IPS DF 6.9 (cell line): Measurements from ENCODE around the gene FAM185A.
"Not testable (repeated sequence)": the region's sequence is repeated elsewhere in the genome, so short reads cannot be mapped to it uniquely, and the experiment has no call there.

Experiments used
- DNase-seq: peaks from one replicate; pipeline ENCODE4 v3.0.0-alpha.2; 2013; ENCODE audit warnings: low read depth, low spot score
- H3K27ac ChIP-seq: one replicate; pipeline ENCODE4 v1.5.1; 2013; ENCODE audit warnings: low read length, control low read depth
- H3K27me3 ChIP-seq: 2 replicates; pipeline ENCODE4 v1.6.1; 2013; ENCODE audit warnings: mild to moderate bottlenecking, low read length; ENCODE audit not compliant: control insufficient read depth, insufficient read depth
- H3K36me3 ChIP-seq: 2 replicates; pipeline ENCODE4 v1.6.1; 2013; ENCODE audit warnings: low read length; ENCODE audit not compliant: control insufficient read depth, insufficient read depth
- H3K4me1 ChIP-seq: 2 replicates; pipeline ENCODE4 v1.6.1; 2013; ENCODE audit warnings: low read length; ENCODE audit not compliant: control insufficient read depth, insufficient read depth
- H3K4me3 ChIP-seq: 2 replicates; pipeline ENCODE4 v1.5.1; 2013; ENCODE audit warnings: mild to moderate bottlenecking, low read length
- H3K9me3 ChIP-seq: 2 replicates; pipeline ENCODE4 v1.6.1; 2013; ENCODE audit warnings: low read length, inconsistent platforms; ENCODE audit not compliant: control insufficient read depth, insufficient read depth
- WGBS: extraction: QIAGEN DNeasy Blood & Tissue Kit; methylation state at CpG from one replicate; pipeline ENCODE4 v1.1.7; 2013; ENCODE audit warnings: mixed read lengths, missing lambda C conversion rate; ENCODE audit not compliant: insufficient read length, insufficient coverage; 5-methylcytosine and 5-hydroxymethylcytosine counted together

Gene FAM185A

GRCh38 chr7:102832674-102833073, 83.9 kb downstream of the FAM185A start:
- no peaks in the 10 kb centered on the region for H3K36me3 ChIP-seq
- no peaks in the 10 kb centered on the region for H3K4me1 ChIP-seq
- no peak overlapping the region for H3K27ac ChIP-seq
- H3K4me3 ChIP-seq, result no peak overlapping the region
- DNase-seq, result no peak
- no CpG with 5 or more reads among the region's 1 CpG for WGBS
- H3K27me3 ChIP-seq, result no peaks in the 10 kb centered on the region
- no peaks in the 10 kb centered on the region for H3K9me3 ChIP-seq

GRCh38 chr7:102833343-102833742, 84.5 kb downstream of the FAM185A start:
- Histone ChIP-seq H3K4me3 (no peak overlapping the region), H3K27me3 (no peaks in the 10 kb centered on the region), H3K27ac (no peak overlapping the region), H3K4me1 (no peaks in the 10 kb centered on the region), H3K36me3 (no peaks in the 10 kb centered on the region), H3K9me3 (no peaks in the 10 kb centered on the region)
- no CpG with 5 or more reads among the region's 5 CpGs for WGBS
- DNase-seq, result no peak

- Histone ChIP-seq H3K27ac (no peak overlapping the region), H3K4me1 (no peaks in the 10 kb centered on the region), H3K27me3 (no peaks in the 10 kb centered on the region), H3K9me3 (no peaks in the 10 kb centered on the region), H3K36me3 (no peaks in the 10 kb centered on the region), H3K4me3 (no peak overlapping the region)
- WGBS, result no CpG with 5 or more reads among the region's 1 CpG
- DNase-seq, result no peak
Observed at GRCh38 chr7:102834466-102834865, 85.7 kb downstream of the FAM185A start.

- no peaks in the 10 kb centered on the region for H3K36me3 ChIP-seq
- H3K4me1 ChIP-seq, result no peaks in the 10 kb centered on the region
- no CpG with 5 or more reads among the region's 1 CpG for WGBS
- DNase-seq, result no peak
- H3K4me3 ChIP-seq, result no peak overlapping the region
- no peaks in the 10 kb centered on the region for H3K9me3 ChIP-seq
- no peaks in the 10 kb centered on the region for H3K27me3 ChIP-seq
- H3K27ac ChIP-seq, result no peak overlapping the region
Observed at GRCh38 chr7:102834999-102835398, 86.2 kb downstream of the FAM185A start.

- H3K36me3 ChIP-seq, result no peaks in the 10 kb centered on the region
- no peak for DNase-seq
- no peaks in the 10 kb centered on the region for H3K9me3 ChIP-seq
- no peak overlapping the region for H3K27ac ChIP-seq
- H3K4me1 ChIP-seq, result no peaks in the 10 kb centered on the region
- no peak overlapping the region for H3K4me3 ChIP-seq
- no CpG with 5 or more reads among the region's 6 CpGs for WGBS
- no peaks in the 10 kb centered on the region for H3K27me3 ChIP-seq
Observed at GRCh38 chr7:102836191-102836919, 87.6 kb downstream of the FAM185A start.

GRCh38 chr7:102836977-102837376, 88.2 kb downstream of the FAM185A start:
- Histone ChIP-seq H3K36me3 (no peaks in the 10 kb centered on the region), H3K27ac (no peak overlapping the region), H3K4me3 (no peak overlapping the region), H3K4me1 (no peaks in the 10 kb centered on the region), H3K27me3 (no peaks in the 10 kb centered on the region), H3K9me3 (no peaks in the 10 kb centered on the region)
- WGBS, result no CpG with 5 or more reads among the region's 1 CpG
- no peak for DNase-seq

- Histone ChIP-seq H3K36me3 (no peaks in the 10 kb centered on the region), H3K27ac (no peak overlapping the region), H3K4me3 (no peak overlapping the region), H3K4me1 (no peaks in the 10 kb centered on the region), H3K9me3 (no peaks in the 10 kb centered on the region), H3K27me3 (no peaks in the 10 kb centered on the region)
- no peak for DNase-seq
- WGBS, result no CpG with 5 or more reads among the region's 3 CpGs
Observed at GRCh38 chr7:102837802-102838201, 89.0 kb downstream of the FAM185A start.

GRCh38 chr7:102838572-102839101, 89.8 kb downstream of the FAM185A start:
- DNase-seq, H3K27me3 ChIP-seq, H3K36me3 ChIP-seq, H3K9me3 ChIP-seq, H3K27ac ChIP-seq, H3K4me3 ChIP-seq, H3K4me1 ChIP-seq: not testable (repeated sequence)
- WGBS, result no CpG with 5 or more reads among the region's 10 CpGs

GRCh38 chr7:102840404-102840803, 91.6 kb downstream of the FAM185A start:
- Histone ChIP-seq H3K36me3 (no peaks in the 10 kb centered on the region), H3K9me3 (no peaks in the 10 kb centered on the region), H3K4me1 (no peaks in the 10 kb centered on the region), H3K27me3 (no peaks in the 10 kb centered on the region), H3K27ac (no peak overlapping the region), H3K4me3 (no peak overlapping the region)
- no peak for DNase-seq
- no CpG with 5 or more reads among the region's 3 CpGs for WGBS

- no peak overlapping the region for H3K4me3 ChIP-seq
- WGBS, result no CpG with 5 or more reads among the region's 2 CpGs
- H3K4me1 ChIP-seq, result no peaks in the 10 kb centered on the region
- H3K27ac ChIP-seq, result no peak overlapping the region
- no peak for DNase-seq
- H3K27me3 ChIP-seq, result no peaks in the 10 kb centered on the region
- no peaks in the 10 kb centered on the region for H3K36me3 ChIP-seq
- H3K9me3 ChIP-seq, result no peaks in the 10 kb centered on the region
Observed at GRCh38 chr7:102841290-102841689, 92.5 kb downstream of the FAM185A start.

GRCh38 chr7:102842284-102842683, 93.5 kb downstream of the FAM185A start:
- Histone ChIP-seq H3K27ac (no peak overlapping the region), H3K36me3 (no peaks in the 10 kb centered on the region), H3K9me3 (no peaks in the 10 kb centered on the region), H3K4me1 (no peaks in the 10 kb centered on the region), H3K27me3 (no peaks in the 10 kb centered on the region), H3K4me3 (no peak overlapping the region)
- DNase-seq, result no peak
